Hematopoietic multipotent progenitor cell treated with erythropoietin and hydrocortisone succinate and interleukin-3 and kit ligand, for 15 days (in vitro differentiated cells): ENCODE measurements around the gene OR52B6.
A peak's percentile ranks its signal among the peaks of the same experiment; 100 is the strongest.
"Not testable (repeated sequence)": the region's sequence is repeated elsewhere in the genome, so short reads cannot be mapped to it uniquely, and the experiment has no call there.

Experiments
- DNase-seq: peaks from one replicate; pipeline ENCODE4 v3.0.0-alpha.2; 2015; ENCODE audit warnings: low spot score

Gene OR52B6

GRCh38 chr11:5596607-5597201 is 16.0 kb downstream of the OR52B6 start, which contains the start of gene TRIM6:
Gene TRIM6, plus strand, starts transcription at chr11:5596637. Its CDS starts 261 bp downstream, at chr11:5596898.
- DNase-seq: peak; percentile 18

GRCh38 chr11:5597953-5598352 is 17.3 kb downstream of the OR52B6 start:
- DNase-seq: no peak

DNA sequence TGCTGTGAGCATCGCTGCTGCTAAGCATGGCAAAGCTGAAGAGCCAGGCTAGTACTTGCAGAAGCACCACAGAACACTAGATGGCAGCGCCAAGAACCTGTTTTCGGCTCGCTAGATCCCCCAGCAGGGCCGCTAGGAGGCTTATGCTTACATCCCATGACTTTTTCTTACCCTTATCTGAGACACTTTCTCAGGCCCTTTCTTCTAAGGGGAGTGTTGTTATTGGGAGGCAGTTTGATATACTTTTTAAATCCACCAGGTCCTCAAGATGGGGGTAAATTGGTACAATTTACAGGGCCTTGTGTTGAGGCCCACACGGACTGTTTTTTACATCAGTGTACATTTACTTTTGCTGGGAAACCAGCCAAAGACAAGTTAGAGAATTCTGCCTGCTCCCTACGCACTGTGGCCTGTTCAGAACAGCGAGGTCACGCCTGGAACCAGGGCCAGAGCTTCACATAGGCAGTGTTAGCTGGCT is 19.7 kb downstream of the OR52B6 start:
- peak; percentile 67 for DNase-seq

DNA sequence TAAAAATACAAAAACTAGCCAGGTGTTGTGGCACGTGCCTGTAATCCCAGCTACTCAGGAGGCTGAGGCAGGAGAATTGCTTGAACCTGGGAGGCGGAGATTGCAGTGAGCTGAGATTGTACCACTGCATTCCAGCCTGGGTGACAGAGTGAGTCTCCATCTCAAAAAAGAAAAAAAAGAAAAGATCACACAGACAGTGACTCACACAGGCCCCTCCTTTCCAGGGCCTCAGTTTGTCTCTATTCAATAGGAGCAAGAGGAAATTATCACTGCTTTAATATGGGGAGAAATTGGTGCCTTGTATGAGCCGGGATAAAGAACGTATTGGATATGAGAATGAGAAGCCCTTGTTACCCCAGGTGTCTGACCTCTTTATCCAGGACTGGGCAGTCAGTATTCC is 22.1 kb downstream of the OR52B6 start:
- DNase-seq: not testable (repeated sequence)

DNA sequence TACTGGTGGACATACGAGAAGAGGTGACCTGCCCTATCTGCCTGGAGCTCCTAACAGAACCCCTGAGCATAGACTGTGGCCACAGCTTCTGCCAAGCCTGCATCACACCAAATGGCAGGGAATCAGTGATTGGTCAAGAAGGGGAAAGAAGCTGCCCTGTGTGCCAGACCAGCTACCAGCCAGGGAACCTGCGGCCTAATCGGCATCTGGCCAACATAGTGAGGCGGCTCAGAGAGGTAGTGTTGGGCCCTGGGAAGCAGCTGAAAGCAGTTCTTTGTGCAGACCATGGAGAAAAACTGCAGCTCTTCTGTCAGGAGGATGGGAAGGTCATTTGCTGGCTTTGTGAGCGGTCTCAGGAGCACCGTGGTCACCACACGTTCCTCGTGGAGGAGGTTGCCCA is 22.6 kb downstream of the OR52B6 start:
- no peak for DNase-seq

GRCh38 chr11:5604896-5605295 is 24.2 kb downstream of the OR52B6 start:
- DNase-seq: no peak

GRCh38 chr11:5605849-5606248 is 25.2 kb downstream of the OR52B6 start:
- no peak for DNase-seq

DNA sequence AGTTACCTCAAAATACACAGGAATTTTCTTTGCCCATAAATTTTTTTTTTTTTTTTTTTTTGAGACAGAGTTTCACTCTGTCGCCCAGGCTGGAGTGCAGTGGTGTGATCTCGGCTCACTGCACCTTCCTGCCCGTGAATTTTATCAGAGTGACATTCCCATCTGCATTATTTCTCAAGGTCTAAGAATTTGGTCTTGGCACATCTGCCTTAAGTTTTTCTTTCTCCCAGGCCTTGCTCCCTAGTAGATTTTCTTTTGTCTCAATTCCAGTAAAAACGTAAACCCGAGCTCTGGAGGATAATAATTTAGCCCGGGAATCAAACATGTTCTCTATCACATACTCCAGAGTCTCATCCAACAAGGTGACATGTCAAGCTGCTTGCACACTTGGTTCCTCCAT is 28.1 kb downstream of the OR52B6 start:
- no peak for DNase-seq

GRCh38 chr11:5610446-5610845 is 29.8 kb downstream of the OR52B6 start:
- no peak for DNase-seq

GRCh38 chr11:5611627-5612026 is 30.9 kb downstream of the OR52B6 start:
- no peak for DNase-seq

- no peak for DNase-seq
Measured at GRCh38 chr11:5618807-5619206, 38.1 kb downstream of the OR52B6 start.

DNA sequence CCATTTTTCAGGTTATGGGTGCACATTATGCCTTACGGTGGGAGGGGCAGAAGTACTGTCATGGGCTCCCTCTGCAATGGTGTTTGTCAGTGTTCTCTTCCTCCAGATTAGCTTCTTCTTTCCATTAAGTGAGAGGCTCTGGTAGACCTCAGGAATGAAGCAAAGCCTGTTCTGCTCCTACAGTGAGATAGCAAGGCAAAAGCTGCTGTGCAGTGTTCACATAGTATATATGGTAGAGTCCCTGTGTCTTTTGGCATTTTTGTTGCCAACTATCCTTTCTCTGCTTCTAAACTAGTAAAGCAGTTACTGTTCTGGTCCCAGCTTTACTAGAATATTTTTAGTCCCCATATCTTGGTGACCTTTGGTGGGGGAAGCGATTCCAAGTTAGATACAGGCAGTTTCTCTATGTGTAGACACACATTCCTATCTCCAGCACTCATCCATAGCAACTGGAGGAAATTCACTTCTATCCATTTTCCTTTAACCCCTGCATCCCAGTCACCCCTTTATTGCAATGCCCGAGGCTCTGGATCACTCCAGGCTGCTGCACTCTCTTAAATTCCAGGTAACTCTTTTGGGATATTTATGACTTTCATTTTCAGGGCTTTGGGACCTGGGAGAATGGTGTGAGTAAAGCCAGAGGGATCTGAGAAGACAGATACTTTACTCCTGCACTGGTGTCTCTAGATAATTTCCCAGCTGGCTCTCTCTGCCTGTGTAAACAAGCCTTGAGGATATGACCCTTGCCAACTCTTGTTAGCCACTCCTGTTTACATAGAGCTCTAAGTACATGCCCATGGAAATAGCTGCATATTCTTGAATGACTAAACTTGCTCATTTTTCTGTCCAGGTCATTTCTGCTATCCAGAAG is 40.2 kb downstream of the OR52B6 start:
- no peak for DNase-seq

DNA sequence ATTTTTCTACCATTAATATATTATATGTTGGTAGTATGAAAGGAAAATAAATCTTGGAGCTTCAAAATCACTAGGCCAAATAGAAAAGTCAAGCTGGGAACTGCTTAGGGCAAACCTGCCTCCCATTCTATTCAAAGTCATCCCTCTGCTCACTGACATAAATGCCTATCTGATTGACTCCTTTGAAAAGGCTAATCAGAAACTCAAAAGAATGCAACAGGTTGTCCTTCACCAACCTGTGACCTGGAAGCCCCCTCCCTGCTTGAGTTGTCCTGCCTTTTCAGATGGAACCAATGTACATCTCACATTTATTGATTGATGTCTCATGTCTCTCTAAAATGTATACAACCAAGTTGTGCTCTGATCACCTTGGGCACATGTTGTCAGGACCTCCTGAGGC is 40.9 kb downstream of the OR52B6 start:
- no peak for DNase-seq

- no peak for DNase-seq
Measured at GRCh38 chr11:5622802-5623201, 42.1 kb downstream of the OR52B6 start.

DNA sequence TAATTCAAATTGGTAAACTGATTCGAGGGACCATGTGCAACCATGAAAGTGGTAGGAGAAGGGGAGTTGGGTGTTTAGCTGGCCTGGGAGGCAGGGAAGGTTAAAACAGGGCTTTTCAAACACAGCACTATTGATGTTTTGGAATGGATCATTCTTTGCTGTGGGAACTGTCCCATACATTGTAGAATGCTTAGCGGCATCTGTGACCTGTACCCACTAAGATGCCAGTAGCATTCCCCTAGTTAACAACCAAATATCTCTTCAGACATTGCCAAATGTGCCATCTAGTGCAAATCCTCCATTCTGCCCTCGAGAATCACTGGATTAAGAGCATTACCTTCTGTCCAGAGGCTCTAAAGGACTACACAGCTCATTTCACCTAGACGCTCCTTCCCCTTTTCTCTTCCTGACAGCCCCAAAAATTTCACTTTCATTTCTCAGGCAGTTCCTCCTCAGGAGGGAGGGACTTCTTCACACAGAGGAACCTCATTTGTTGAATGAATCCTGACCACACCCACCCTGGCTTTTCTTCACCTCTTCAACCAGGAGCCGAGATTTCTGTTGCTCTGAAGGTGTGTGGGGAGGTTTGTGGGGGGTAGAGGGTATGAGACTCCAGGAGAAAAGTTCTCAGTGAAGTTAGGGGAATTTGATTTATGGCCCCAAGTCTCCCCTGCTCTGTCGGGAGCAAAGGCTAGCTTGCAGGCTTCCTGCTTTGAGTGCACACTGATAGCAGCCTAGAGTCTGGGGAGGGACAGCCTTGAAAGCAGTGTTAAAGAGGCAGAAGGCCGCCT is 44.0 kb downstream of the OR52B6 start, which contains the start of gene TRIM34:
Gene TRIM34, plus strand, starts transcription at position 513 of the 791 bp plus-strand sequence. CDS start 7,331 bp downstream, outside the sequence.
- peak; percentile 74 for DNase-seq

DNA sequence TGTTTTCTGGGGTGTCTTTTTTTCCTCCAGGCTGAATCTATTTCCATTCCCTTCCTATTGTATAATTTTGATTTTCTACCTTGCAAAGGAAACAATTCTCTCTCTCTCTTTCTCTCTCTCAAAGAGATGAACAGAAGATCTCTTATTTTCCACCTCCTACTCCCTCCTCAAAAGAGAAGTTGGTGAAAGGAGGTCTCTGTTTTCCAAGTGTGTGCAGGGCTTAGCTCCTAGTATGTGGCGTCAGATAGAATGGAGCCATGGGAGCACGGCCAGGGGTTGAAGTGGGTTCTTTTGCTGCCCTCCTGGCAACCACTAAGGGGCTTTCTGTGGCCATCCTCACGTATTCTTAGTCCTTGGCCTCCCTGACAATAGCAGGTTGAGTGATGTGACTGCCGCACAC is 44.6 kb downstream of the OR52B6 start:
- no peak for DNase-seq

DNA sequence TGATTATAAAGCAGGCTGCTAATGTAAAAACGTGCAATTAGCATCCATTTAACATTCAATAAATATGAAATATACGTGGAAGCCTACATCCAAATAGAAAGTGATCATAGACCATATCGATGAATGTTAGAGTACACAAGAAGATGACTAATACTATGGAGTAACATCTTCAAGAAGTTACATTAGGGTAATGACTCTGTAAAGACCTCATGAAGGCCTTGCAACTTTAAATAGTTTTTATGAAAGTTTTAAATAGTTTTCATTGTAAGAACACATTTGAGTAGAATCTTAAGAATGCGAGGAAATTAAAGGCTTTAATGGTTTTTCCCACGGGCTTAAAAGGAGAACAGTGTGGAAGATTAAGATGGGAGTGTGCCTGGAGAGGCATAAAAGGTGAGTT is 45.5 kb downstream of the OR52B6 start:
- no peak for DNase-seq

DNA sequence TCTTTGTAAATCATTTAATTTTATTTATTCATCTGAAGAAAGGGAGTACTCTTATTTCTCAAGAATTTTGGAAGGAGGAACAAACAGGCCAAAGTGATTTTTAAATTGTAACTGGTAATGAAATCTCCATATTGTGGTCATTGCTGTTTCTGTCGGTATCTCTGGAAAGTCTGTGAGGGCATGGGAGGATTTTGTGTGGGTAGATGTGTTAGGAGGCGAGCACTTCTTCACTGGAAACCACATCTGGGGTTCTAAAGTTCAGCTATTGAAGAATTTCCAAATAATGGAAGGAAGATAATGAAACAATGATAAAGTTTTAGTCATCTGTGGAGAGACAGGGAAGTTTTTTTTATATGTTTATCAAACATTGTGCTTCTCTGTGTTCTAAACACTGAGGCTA is 50.7 kb downstream of the OR52B6 start:
- no peak for DNase-seq
